Endothelial cell of umbilical vein (primary cell): ENCODE data around the gene CHMP4B. TPM values are rescaled to one million over a fixed set of nuclear protein-coding genes. Genes with fewer than 3 reads are reported as not detected.

Source experiments
- BruUV-seq: library from RNA; stranded (reverse); fragments of 400-500 nt; replicated peaks from 2 replicates; lab custom pipeline; 2021; lab: Mats Ljungman, UMichigan
- CTCF ChIA-PET: fragments of 300-600, 350-600 bp; sonication (Branson Sonifier 250); formaldehyde crosslinking; loops from one replicate; lab custom pipeline; 2021; ENCODE audit warnings: antibody characterized with exemption, inconsistent platforms; lab: Charles Lee
- POLR2A ChIA-PET: fragments of 300-600, 350-600 bp; sonication (Branson Sonifier 250); formaldehyde crosslinking; loops from one replicate; lab custom pipeline; 2021; ENCODE audit warnings: antibody characterized with exemption, inconsistent platforms; lab: Charles Lee
- DNase-seq: peaks from one replicate; pipeline ENCODE4 v3.0.0-alpha.2; 2011; ENCODE audit warnings: low read depth, low spot score
- FAIRE-seq: peaks from 2 replicates; lab custom pipeline; 2011; peaks lifted over from hg19 to GRCh38; lab: Jason Lieb, UNC
- H2AFZ ChIP-seq: 2 replicates; pipeline ENCODE4 v1.6.0; 2012; ENCODE audit warnings: low read depth, low read length, control low read depth, inconsistent platforms
- H3K27ac ChIP-seq: 2 replicates; pipeline ENCODE4 v1.5.1; 2011; ENCODE audit warnings: low read depth, mild to moderate bottlenecking, control low read depth, low read length, moderate library complexity; ENCODE audit not compliant: insufficient read depth
- H3K27me3 ChIP-seq, 2 experiments: 2 replicates each; pipeline versions ENCODE4 v1.6.0 to v1.6.1; 2011; ENCODE audit warnings: low read length in 2 of 2, mixed read lengths in 1 of 2; ENCODE audit not compliant: control insufficient read depth in 2 of 2, insufficient read depth in 2 of 2
- H3K36me3 ChIP-seq, 2 experiments: 2 replicates in 1 of 2; 3 replicates in 1 of 2; pipeline ENCODE4 v1.5.1; 2011; ENCODE audit warnings: low read length in 2 of 2, mild to moderate bottlenecking in 1 of 2, moderate library complexity in 1 of 2; ENCODE audit not compliant: control insufficient read depth in 2 of 2, insufficient read depth in 2 of 2; ENCODE audit errors: extremely low read depth in 1 of 2
- H3K4me1 ChIP-seq: 3 replicates; pipeline ENCODE4 v1.5.1; 2011; ENCODE audit warnings: mild to moderate bottlenecking, low read length; ENCODE audit not compliant: control insufficient read depth, insufficient read depth; ENCODE audit errors: extremely low read depth
- H3K4me2 ChIP-seq: 2 replicates; pipeline ENCODE4 v1.6.1; 2011; ENCODE audit warnings: low read length, control low read depth, mixed read lengths; ENCODE audit not compliant: insufficient read depth
- H3K4me3 ChIP-seq, 3 experiments: fragments of 200-600 bp in 1 of 3; sonication (generic), shearing (Covaris generic) in 1 of 3; replicated peaks in 1 of 3; 2 replicates each; pipeline ENCODE4 v1.5.1; 2011 to 2016; ENCODE audit warnings: control low read depth in 3 of 3, low read length in 3 of 3, mild to moderate bottlenecking in 2 of 3, inconsistent platforms in 1 of 3, low read depth in 1 of 3, moderate library complexity in 1 of 3; ENCODE audit not compliant: insufficient read depth in 1 of 3
- H3K79me2 ChIP-seq: 2 replicates; pipeline ENCODE4 v1.6.0; 2012; ENCODE audit warnings: low read length, inconsistent platforms; ENCODE audit not compliant: control insufficient read depth, insufficient read depth
- H3K9ac ChIP-seq: replicated peaks from 2 replicates; pipeline ENCODE3; 2011; ENCODE audit warnings: low read length, control low read depth; ENCODE audit not compliant: insufficient read depth; ENCODE audit errors: extremely low read depth
- H3K9me1 ChIP-seq: replicated peaks from 3 replicates; pipeline ENCODE4 v1.6.0; 2011; ENCODE audit warnings: mild to moderate bottlenecking, low read length; ENCODE audit not compliant: control insufficient read depth, insufficient read depth; ENCODE audit errors: extremely low read depth
- H3K9me3 ChIP-seq: replicated peaks from 2 replicates; pipeline ENCODE4 v1.5.1; 2012; ENCODE audit warnings: low read length, inconsistent platforms; ENCODE audit not compliant: control insufficient read depth, insufficient read depth
- H4K20me1 ChIP-seq: replicated peaks from 2 replicates; pipeline ENCODE3; 2011; ENCODE audit warnings: mild to moderate bottlenecking, low read length; ENCODE audit not compliant: control insufficient read depth, insufficient read depth; ENCODE audit errors: extremely low read depth
- EZH2 ChIP-seq: IDR thresholded peaks from 2 replicates; pipeline ENCODE4 v1.6.1; 2012; ENCODE audit warnings: borderline replicate concordance, low read depth, mild to moderate bottlenecking, moderate library complexity, low read length, inconsistent platforms; ENCODE audit not compliant: severe bottlenecking
- FOS ChIP-seq: IDR thresholded peaks from 2 replicates; pipeline ENCODE4 v1.6.1; 2011; ENCODE audit warnings: mild to moderate bottlenecking, low read length, moderate library complexity, borderline replicate concordance; ENCODE audit not compliant: insufficient read depth
- GATA2 ChIP-seq: IDR thresholded peaks from 2 replicates; pipeline ENCODE4 v1.7.0; 2011; ENCODE audit warnings: low read depth, mild to moderate bottlenecking, moderate library complexity, mixed read lengths, low read length; ENCODE audit not compliant: insufficient read length, insufficient read depth
- MYC ChIP-seq: IDR thresholded peaks from one replicate; pipeline ENCODE4 v1.6.1; 2011; ENCODE audit warnings: mild to moderate bottlenecking, low read depth, low read length
- POLR2A ChIP-seq: IDR thresholded peaks from 2 replicates; pipeline ENCODE4 v1.6.1; 2012; ENCODE audit warnings: low read depth, mild to moderate bottlenecking, control low read depth, low read length
- dilution Hi-C: fragments of 300-500 bp; cut with MboI; formaldehyde crosslinking; loops from one replicate; pipeline ENCODE4 v1.15.0; 2019; ENCODE audit warnings: low sequenced_read_pairs; ENCODE audit not compliant: extremely low pct_ligation_motif_present
- intact Hi-C: fragments of 100-400 bp; cut with micrococcal nuclease; formaldehyde crosslinking; loops from one replicate; pipeline ENCODE4 v1.10.0; 2022
- polyA plus RNA-seq, 4 experiments: library from polyadenylated mRNA; depleted of rRNA in 3 of 4; stranded (reverse) in 3 of 4; unstranded in 1 of 4; fragments of >200 nt; gene quantifications; 2 replicates each; pipeline versions ENCODE4 v1.2.1 to v1.2.3, GENCODE V29; 2011 to 2012; ENCODE audit warnings: missing spikeins in 1 of 4
- total RNA-seq: library from RNA; stranded (reverse); gene quantifications from 2 replicates; pipeline ENCODE4 v1.2.3, GENCODE V29; 2021
- TF ChIP-seq, protein P1 (sequence below), 2 donors: IDR thresholded peaks; 1 replicate in 1 of 2; 2 replicates in 1 of 2; pipeline ENCODE4 v1.5.1; 2011; ENCODE audit warnings: low read length in 2 of 2, mild to moderate bottlenecking in 2 of 2, moderate library complexity in 2 of 2, control low read depth in 1 of 2, inconsistent platforms in 1 of 2, low read depth in 1 of 2; ENCODE audit not compliant: insufficient read depth in 1 of 2; ENCODE audit errors: extremely low read depth in 1 of 2
- TF ChIP-seq, protein P2 (sequence below): IDR thresholded peaks from 2 replicates; pipeline ENCODE4 v1.6.1; 2011; ENCODE audit not compliant: insufficient read depth, insufficient read length

Gene CHMP4B
- total and polyA plus RNA-seq, 2 donors (not counting 3 experiments of a cell fraction or from before 2014, with no cell fraction given), result 64.7 to 112 TPM

- Histone ChIP-seq H3K9me3 (no peaks in the 10 kb centered on the region), H3K27me3 (no peaks in the 10 kb centered on the region), H3K36me3 (peaks cover 7 to 8% of the 10 kb centered on the region in 2 experiments), H3K27ac (no peak overlapping the region), H4K20me1 (peaks cover 16% of the 10 kb centered on the region), H3K4me2 (no peak overlapping the region), H3K79me2 (peaks cover 89% of the 10 kb centered on the region), H3K4me1 (peaks cover 17% of the 10 kb centered on the region), H3K9ac (no peak overlapping the region), H2AFZ (no peak overlapping the region), H3K4me3 (no peak overlapping the region), H3K9me1 (no peaks in the 10 kb centered on the region)
- DNase-seq (no peak), FAIRE-seq (no peak)
- intact Hi-C loops, result no loop called here
- dilution Hi-C loops, result no loop called here
- no TSS peak for BruUV-seq
- TF ChIP-seq POLR2A, result no peak
- TF ChIP-seq, protein P1, sequence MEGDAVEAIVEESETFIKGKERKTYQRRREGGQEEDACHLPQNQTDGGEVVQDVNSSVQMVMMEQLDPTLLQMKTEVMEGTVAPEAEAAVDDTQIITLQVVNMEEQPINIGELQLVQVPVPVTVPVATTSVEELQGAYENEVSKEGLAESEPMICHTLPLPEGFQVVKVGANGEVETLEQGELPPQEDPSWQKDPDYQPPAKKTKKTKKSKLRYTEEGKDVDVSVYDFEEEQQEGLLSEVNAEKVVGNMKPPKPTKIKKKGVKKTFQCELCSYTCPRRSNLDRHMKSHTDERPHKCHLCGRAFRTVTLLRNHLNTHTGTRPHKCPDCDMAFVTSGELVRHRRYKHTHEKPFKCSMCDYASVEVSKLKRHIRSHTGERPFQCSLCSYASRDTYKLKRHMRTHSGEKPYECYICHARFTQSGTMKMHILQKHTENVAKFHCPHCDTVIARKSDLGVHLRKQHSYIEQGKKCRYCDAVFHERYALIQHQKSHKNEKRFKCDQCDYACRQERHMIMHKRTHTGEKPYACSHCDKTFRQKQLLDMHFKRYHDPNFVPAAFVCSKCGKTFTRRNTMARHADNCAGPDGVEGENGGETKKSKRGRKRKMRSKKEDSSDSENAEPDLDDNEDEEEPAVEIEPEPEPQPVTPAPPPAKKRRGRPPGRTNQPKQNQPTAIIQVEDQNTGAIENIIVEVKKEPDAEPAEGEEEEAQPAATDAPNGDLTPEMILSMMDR (IDR thresholded peaks at IDR 0.05; ENCODE audit: extremely low read depth in 1 of 2, insufficient read depth in 1 of 2, low read depth in 1 of 2, low read length in 2 of 2), result no peak
- no peak for TF ChIP-seq MYC
- ChIA-PET POLR2A (interaction anchor here (0.5 to 0.7 kb wide), 2 partner anchors 94 to 255 kb away, joined by 3 to 7 read pairs; no protein-coding TSS in a partner anchor), CTCF (interaction anchor here (0.7 to 1.1 kb wide), 4 partner anchors 9 to 389 kb away, joined by 3 to 4 read pairs (median 3); no protein-coding TSS in a partner anchor)
Observed at GRCh38 chr20:33846291-33846935, 35.3 kb downstream of the CHMP4B start.

DNA sequence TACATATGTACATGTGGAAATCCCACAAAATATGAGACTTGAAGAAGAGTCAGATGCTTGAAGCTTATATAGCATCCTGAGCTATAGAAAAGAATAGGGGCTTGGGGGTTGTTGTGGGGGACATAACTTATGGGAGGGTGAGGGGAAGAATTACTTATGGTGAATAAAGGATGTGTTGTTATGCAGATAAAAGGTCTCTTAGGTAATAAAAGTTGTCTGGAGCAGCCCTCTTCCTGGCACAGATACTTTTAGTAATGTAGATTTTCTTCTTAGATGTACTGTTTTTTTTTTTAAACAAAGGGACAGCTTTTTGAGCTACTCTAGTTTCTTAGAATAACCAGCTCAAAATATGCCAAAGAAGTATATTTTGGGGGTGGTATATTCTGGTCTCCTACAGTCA lies 35.9 kb downstream of the CHMP4B start:
- H3K4me1 ChIP-seq, result peaks cover 17% of the 10 kb centered on the region
- intact Hi-C loops, result no loop called here

More for the DNA sequence above, 35.9 kb downstream of the CHMP4B start:
- H3K4me3 ChIP-seq, result no peak overlapping the region
- no TSS peak for BruUV-seq
- peaks cover 14% of the 10 kb centered on the region for H4K20me1 ChIP-seq
- no peak overlapping the region for H3K9ac ChIP-seq
- CTCF ChIA-PET, result interaction anchor here (0.6 to 1.4 kb wide), 6 partner anchors 9 to 390 kb away, joined by 3 to 4 read pairs (median 3); no protein-coding TSS in a partner anchor
- no peaks in the 10 kb centered on the region for H3K27me3 ChIP-seq
- POLR2A ChIA-PET, result interaction anchor here (0.5 to 0.7 kb wide), 2 partner anchors 94 to 255 kb away, joined by 3 to 7 read pairs; no protein-coding TSS in a partner anchor
- H2AFZ ChIP-seq, result no peak overlapping the region
- TF ChIP-seq FOS (no peak), GATA2 (no peak), POLR2A (no peak), EZH2 (no peak)
- TF ChIP-seq, protein P2, sequence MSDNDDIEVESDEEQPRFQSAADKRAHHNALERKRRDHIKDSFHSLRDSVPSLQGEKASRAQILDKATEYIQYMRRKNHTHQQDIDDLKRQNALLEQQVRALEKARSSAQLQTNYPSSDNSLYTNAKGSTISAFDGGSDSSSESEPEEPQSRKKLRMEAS, result no peak
- TF ChIP-seq, protein P1 (IDR thresholded peaks at IDR 0.05; ENCODE audit: extremely low read depth in 1 of 2, insufficient read depth in 1 of 2, low read depth in 1 of 2, low read length in 2 of 2), result no peak
- H3K79me2 ChIP-seq, result peaks cover 84% of the 10 kb centered on the region
- H3K9me1 ChIP-seq, result no peaks in the 10 kb centered on the region
- FAIRE-seq (no peak), DNase-seq (no peak)
- H3K27ac ChIP-seq, result no peak overlapping the region
- dilution Hi-C loops, result no loop called here
- peaks cover 9 to 13% of the 10 kb centered on the region in 2 experiments for H3K36me3 ChIP-seq
- no peak overlapping the region for H3K4me2 ChIP-seq
- no peaks in the 10 kb centered on the region for H3K9me3 ChIP-seq
